HG02938 (cell line): ENCODE results near the gene CPXM2.

Experiments used
- ATAC-seq: cut with Tn5 transposase; IDR thresholded peaks from one replicate; pipeline ENCODE4 v1.9.1; 2021; ENCODE audit warnings: mild to moderate bottlenecking, moderate library complexity; ENCODE audit not compliant: unreplicated experiment

The CPXM2 gene

GRCh38 chr10:123778719-123779517 is 112.7 kb downstream of the CPXM2 start:
- no peak for ATAC-seq

GRCh38 chr10:123777881-123778280 is 113.7 kb downstream of the CPXM2 start:
- no peak for ATAC-seq

GRCh38 chr10:123774132-123774742 is 117.4 kb downstream of the CPXM2 start:
- no peak for ATAC-seq

- no peak for ATAC-seq
These were observed 118.7 kb downstream of the CPXM2 start for GRCh38 chr10:123772645-123773508.

- ATAC-seq = no peak
These were observed 119.5 kb downstream of the CPXM2 start for GRCh38 chr10:123771877-123772644.

- ATAC-seq = no peak
These were observed 122.0 kb downstream of the CPXM2 start for GRCh38 chr10:123769647-123770046.

GRCh38 chr10:123766761-123767160 is 124.8 kb downstream of the CPXM2 start:
- no peak for ATAC-seq

GRCh38 chr10:123766012-123766411 is 125.6 kb downstream of the CPXM2 start:
- no peak for ATAC-seq

GRCh38 chr10:123761666-123762230 is 129.9 kb downstream of the CPXM2 start:
- no peak for ATAC-seq

GRCh38 chr10:123761038-123761428 is 130.6 kb downstream of the CPXM2 start:
- no peak for ATAC-seq

- ATAC-seq = no peak
These were observed 131.1 kb downstream of the CPXM2 start for GRCh38 chr10:123760356-123761037.

- no peak for ATAC-seq
These were observed 132.0 kb downstream of the CPXM2 start for GRCh38 chr10:123759501-123760031.

GRCh38 chr10:123759041-123759440 is 132.6 kb downstream of the CPXM2 start:
- ATAC-seq = no peak

GRCh38 chr10:123757853-123758252 is 133.8 kb downstream of the CPXM2 start:
- no peak for ATAC-seq

GRCh38 chr10:123755061-123755460 is 136.5 kb downstream of the CPXM2 start:
- no peak for ATAC-seq

- no peak for ATAC-seq
These were observed 137.5 kb downstream of the CPXM2 start for GRCh38 chr10:123754123-123754522.

- ATAC-seq = no peak
These were observed 140.1 kb downstream of the CPXM2 start for GRCh38 chr10:123751342-123752134.

GRCh38 chr10:123750901-123751300 is 140.7 kb downstream of the CPXM2 start:
- ATAC-seq = no peak

- ATAC-seq = no peak
These were observed 142.9 kb downstream of the CPXM2 start for GRCh38 chr10:123748711-123749110.
